K562 (cell line): ENCODE measurements around the gene SYT3. TPM values are rescaled to one million over a fixed set of nuclear protein-coding genes. Genes with fewer than 3 reads are reported as not detected.

ENCODE experiments used
- C11orf30 ChIP-seq: fragments of 450-650 bp; IDR thresholded peaks from 2 replicates; pipeline ENCODE4 v1.6.1; 2016; ENCODE audit warnings: low read depth, mild to moderate bottlenecking
- CC2D1A ChIP-seq: fragments of 450-650 bp; IDR thresholded peaks from 2 replicates; pipeline ENCODE4 v1.6.1; 2017; ENCODE audit warnings: mild to moderate bottlenecking
- CEBPG ChIP-seq, 3 experiments: fragments of 200-800 bp in 1 of 3; sonication (Bioruptor generic) in 1 of 3; sonication (generic) in 1 of 3; formaldehyde crosslinking in 1 of 3; IDR thresholded peaks in 2 of 3; conservative IDR thresholded peaks in 1 of 3; 2 replicates each; pipeline versions ENCODE4 v1.6.1 to v1.8.0; 2016 to 2022; ENCODE audit warnings: missing compliant biosample characterization in 2 of 3, missing genetic modification characterization in 2 of 3, mild to moderate bottlenecking in 1 of 3, missing genetic modification reagents in 1 of 3
- CREB1 ChIP-seq, 2 experiments: sonication (generic) in 1 of 2; formaldehyde crosslinking in 1 of 2; IDR thresholded peaks; 2 replicates each; pipeline versions ENCODE4 v1.6.1 to v1.8.0; 2012 to 2022; ENCODE audit warnings: inconsistent platforms in 1 of 2, mild to moderate bottlenecking in 1 of 2, missing genetic modification reagents in 1 of 2, moderate library complexity in 1 of 2
- CTBP1 ChIP-seq: fragments of 450-650 bp; IDR thresholded peaks from 2 replicates; pipeline ENCODE4 v1.6.1; 2016; ENCODE audit warnings: borderline replicate concordance
- DPF2 ChIP-seq: fragments of 450-650 bp; IDR thresholded peaks from 2 replicates; pipeline ENCODE4 v1.6.1; 2016
- ETV1 ChIP-seq: fragments of 450-650 bp; conservative IDR thresholded peaks from 2 replicates; pipeline ENCODE4 v1.6.1; 2016; ENCODE audit warnings: missing genetic modification characterization, control low read depth, low read depth, missing compliant biosample characterization
- GABPB1 ChIP-seq: sonication (generic); formaldehyde crosslinking; IDR thresholded peaks from 2 replicates; pipeline ENCODE4 v1.8.0; 2022; ENCODE audit warnings: mild to moderate bottlenecking, missing genetic modification reagents
- HOXB6 ChIP-seq: fragments of 250-450 bp; sonication (Bioruptor Pico); IDR thresholded peaks from 2 replicates; pipeline ENCODE4 v1.5.1; 2022; ENCODE audit warnings: mild to moderate bottlenecking, borderline replicate concordance
- L3MBTL2 ChIP-seq: fragments of 450-650 bp; IDR thresholded peaks from 2 replicates; pipeline ENCODE4 v1.6.1; 2016; ENCODE audit warnings: mild to moderate bottlenecking, moderate library complexity
- NEUROD1 ChIP-seq: fragments of 150-350 bp; IDR thresholded peaks from 2 replicates; pipeline ENCODE4 v1.6.1; 2014; ENCODE audit warnings: borderline replicate concordance, low read length, low read depth; ENCODE audit not compliant: partially characterized antibody
- PCBP2 ChIP-seq: fragments of 200-400 bp; formaldehyde crosslinking; IDR thresholded peaks from 2 replicates; pipeline ENCODE4 v1.6.1; 2018; ENCODE audit warnings: low read length, low read depth, mild to moderate bottlenecking, moderate library complexity; ENCODE audit not compliant: poor library complexity, severe bottlenecking
- POLR3G ChIP-seq: IDR thresholded peaks from 2 replicates; pipeline ENCODE4 v1.6.1; 2011; ENCODE audit not compliant: insufficient read length, insufficient replicate concordance; ENCODE audit errors: extremely low read depth
- RBM22 ChIP-seq: fragments of 200-400 bp; formaldehyde crosslinking; IDR thresholded peaks from 2 replicates; pipeline ENCODE4 v1.6.1; 2018; ENCODE audit warnings: low read length, low read depth; ENCODE audit not compliant: poor library complexity, severe bottlenecking
- RNF2 ChIP-seq: sonication (generic); IDR thresholded peaks from 2 replicates; pipeline ENCODE4 v1.6.1; 2016
- SAFB ChIP-seq: fragments of 200-400 bp; formaldehyde crosslinking; IDR thresholded peaks from 2 replicates; pipeline ENCODE4 v1.6.1; 2017; ENCODE audit warnings: low read depth, low read length, borderline replicate concordance
- TEAD4 ChIP-seq, 2 experiments: sonication (generic) in 1 of 2; formaldehyde crosslinking in 1 of 2; IDR thresholded peaks; 2 replicates each; pipeline versions ENCODE4 v1.6.1 to v1.8.0; 2012 to 2022; ENCODE audit warnings: borderline replicate concordance in 1 of 2, inconsistent platforms in 1 of 2, low read length in 1 of 2, mild to moderate bottlenecking in 1 of 2, missing genetic modification reagents in 1 of 2
- ZNF12 ChIP-seq: sonication (generic); formaldehyde crosslinking; IDR thresholded peaks from 2 replicates; pipeline ENCODE4 v1.4.0; 2020; ENCODE audit warnings: mild to moderate bottlenecking, missing genetic modification reagents
- ZNF232 ChIP-seq: sonication (generic); formaldehyde crosslinking; IDR thresholded peaks from 2 replicates; pipeline ENCODE4 v1.8.0; 2022; ENCODE audit warnings: mild to moderate bottlenecking, missing genetic modification reagents
- ZNF696 ChIP-seq: fragments of 250-450 bp; sonication (Bioruptor Pico); conservative IDR thresholded peaks from 2 replicates; pipeline ENCODE4 v1.4.0; 2020; ENCODE audit warnings: mild to moderate bottlenecking, moderate library complexity
- ZNF75A ChIP-seq: fragments of 450-650 bp; formaldehyde crosslinking; IDR thresholded peaks from 2 replicates; pipeline ENCODE4 v1.4.0; 2020; ENCODE audit warnings: mild to moderate bottlenecking
- polyA plus RNA-seq, 8 experiments: library from polyadenylated mRNA; depleted of rRNA in 4 of 8; stranded (reverse) in 5 of 8; unstranded in 3 of 8; fragments of >200 nt; fragmentation: Nextera tagmentation in 2 of 8; fragmentation: Illumina TruSeq in 1 of 8; extraction: Ambion mirVana in 2 of 8; extraction: Trizol in 1 of 8; gene quantifications; 2 replicates each; pipeline versions ENCODE4 v1.2.1 to v1.2.3, GENCODE V29; 2011 to 2014; ENCODE audit warnings: inconsistent platforms in 1 of 8, missing spikeins in 1 of 8
- total RNA-seq, 7 experiments: library from RNA; depleted of rRNA in 6 of 7; stranded (reverse); fragments of >200 nt in 6 of 7; fragmentation: Illumina TruSeq in 2 of 7; extraction: Trizol in 2 of 7; gene quantifications; 2 replicates each; pipeline versions ENCODE4 v1.2.1 to v1.2.3, GENCODE V29; 2011 to 2021; ENCODE audit warnings: low replicate concordance in 1 of 7
- TF ChIP-seq, protein P1 (sequence below): sonication (generic); formaldehyde crosslinking; IDR thresholded peaks from 2 replicates; pipeline ENCODE4 v1.8.1; 2023; ENCODE audit warnings: mild to moderate bottlenecking, missing genetic modification reagents
- TF ChIP-seq, protein P2 (sequence below): fragments of 250-450 bp; sonication (Bioruptor Pico); IDR thresholded peaks from 2 replicates; pipeline ENCODE4 v1.5.1; 2021; ENCODE audit warnings: mild to moderate bottlenecking

The SYT3 gene
- total and polyA plus RNA-seq, 9 of the 15 experiments (the other 6 are each of a cell fraction or from before 2014, with no cell fraction given), result 0.36 to 2.0 (median 0.54) TPM; not detected in 2

- peak; percentile 93 for TF ChIP-seq CTBP1
- TF ChIP-seq RBM22, result no peak
- TF ChIP-seq NEUROD1, result peak; percentile 88
- peak; percentile 100 for TF ChIP-seq DPF2
- TF ChIP-seq ZNF12 (CRISPR knock-in tag), result no peak
- TF ChIP-seq TEAD4 (IDR thresholded peaks at IDR 0.05; ENCODE audit: low read length), result peak; percentile 97
- TF ChIP-seq TEAD4 (CRISPR knock-in tag; IDR thresholded peaks at IDR 0.05; ENCODE audit: borderline replicate concordance), result no peak
- peak; percentile 46; the same call in 1 of the 2 replicates for TF ChIP-seq CEBPG (CRISPR knock-in tag; IDR thresholded peaks at IDR 0.05)
- TF ChIP-seq CEBPG (tag; conservative IDR thresholded peaks at IDR 0.05 in 1 of 2, IDR thresholded peaks at IDR 0.05 in 1 of 2), result peak; percentile 37 to 79; a peak in 3 of 4 replicates
- no peak for TF ChIP-seq ZNF75A
- no peak for TF ChIP-seq POLR3G
- no peak for TF ChIP-seq PCBP2
- TF ChIP-seq ETV1 (tag), result peak; percentile 76
- TF ChIP-seq C11orf30, result peak; percentile 15; the same call in 1 of the 2 replicates
- TF ChIP-seq, protein P1, sequence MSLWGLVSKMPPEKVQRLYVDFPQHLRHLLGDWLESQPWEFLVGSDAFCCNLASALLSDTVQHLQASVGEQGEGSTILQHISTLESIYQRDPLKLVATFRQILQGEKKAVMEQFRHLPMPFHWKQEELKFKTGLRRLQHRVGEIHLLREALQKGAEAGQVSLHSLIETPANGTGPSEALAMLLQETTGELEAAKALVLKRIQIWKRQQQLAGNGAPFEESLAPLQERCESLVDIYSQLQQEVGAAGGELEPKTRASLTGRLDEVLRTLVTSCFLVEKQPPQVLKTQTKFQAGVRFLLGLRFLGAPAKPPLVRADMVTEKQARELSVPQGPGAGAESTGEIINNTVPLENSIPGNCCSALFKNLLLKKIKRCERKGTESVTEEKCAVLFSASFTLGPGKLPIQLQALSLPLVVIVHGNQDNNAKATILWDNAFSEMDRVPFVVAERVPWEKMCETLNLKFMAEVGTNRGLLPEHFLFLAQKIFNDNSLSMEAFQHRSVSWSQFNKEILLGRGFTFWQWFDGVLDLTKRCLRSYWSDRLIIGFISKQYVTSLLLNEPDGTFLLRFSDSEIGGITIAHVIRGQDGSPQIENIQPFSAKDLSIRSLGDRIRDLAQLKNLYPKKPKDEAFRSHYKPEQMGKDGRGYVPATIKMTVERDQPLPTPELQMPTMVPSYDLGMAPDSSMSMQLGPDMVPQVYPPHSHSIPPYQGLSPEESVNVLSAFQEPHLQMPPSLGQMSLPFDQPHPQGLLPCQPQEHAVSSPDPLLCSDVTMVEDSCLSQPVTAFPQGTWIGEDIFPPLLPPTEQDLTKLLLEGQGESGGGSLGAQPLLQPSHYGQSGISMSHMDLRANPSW (CRISPR knock-in tag), result no peak
- TF ChIP-seq CREB1 (IDR thresholded peaks at IDR 0.05), result peak; percentile 91
- TF ChIP-seq CREB1 (CRISPR knock-in tag; IDR thresholded peaks at IDR 0.05), result peak; percentile 85
- TF ChIP-seq, protein P2, sequence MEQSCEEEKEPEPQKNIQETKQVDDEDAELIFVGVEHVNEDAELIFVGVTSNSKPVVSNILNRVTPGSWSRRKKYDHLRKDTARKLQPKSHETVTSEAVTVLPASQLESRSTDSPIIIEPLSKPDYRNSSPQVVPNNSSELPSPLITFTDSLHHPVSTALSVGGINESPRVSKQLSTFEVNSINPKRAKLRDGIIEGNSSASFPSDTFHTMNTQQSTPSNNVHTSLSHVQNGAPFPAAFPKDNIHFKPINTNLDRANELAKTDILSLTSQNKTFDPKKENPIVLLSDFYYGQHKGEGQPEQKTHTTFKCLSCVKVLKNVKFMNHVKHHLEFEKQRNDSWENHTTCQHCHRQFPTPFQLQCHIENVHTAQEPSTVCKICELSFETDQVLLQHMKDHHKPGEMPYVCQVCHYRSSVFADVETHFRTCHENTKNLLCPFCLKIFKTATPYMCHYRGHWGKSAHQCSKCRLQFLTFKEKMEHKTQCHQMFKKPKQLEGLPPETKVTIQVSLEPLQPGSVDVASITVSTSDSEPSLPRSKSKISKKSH (CRISPR knock-in tag), result no peak
- no peak for TF ChIP-seq ZNF696 (CRISPR knock-in tag)
- no peak for TF ChIP-seq HOXB6 (CRISPR knock-in tag)
- no peak for TF ChIP-seq ZNF232
- TF ChIP-seq RNF2, result peak; percentile 95
- TF ChIP-seq CC2D1A, result peak; percentile 94
- no peak for TF ChIP-seq SAFB
- peak; percentile 50; the same call in 1 of the 2 replicates for TF ChIP-seq GABPB1 (CRISPR knock-in tag)
- no peak; the same call in 1 of the 2 replicates for TF ChIP-seq L3MBTL2
Measured at GRCh38 chr19:50601407-50602088, 38.1 kb downstream of the SYT3 start (continued).
